Activated naive CD8-positive, alpha-beta T cell treated with anti-CD3 and anti-CD28 coated beads, Interleukin-2, amount 50 U/mL, for 16 hours (primary cell): ENCODE results near the gene TAF8.

Source experiments
- DNase-seq: peaks from one replicate; pipeline ENCODE4 v3.0.0-alpha.2; 2020; ENCODE audit warnings: low read depth, low spot score

Gene TAF8

DNA sequence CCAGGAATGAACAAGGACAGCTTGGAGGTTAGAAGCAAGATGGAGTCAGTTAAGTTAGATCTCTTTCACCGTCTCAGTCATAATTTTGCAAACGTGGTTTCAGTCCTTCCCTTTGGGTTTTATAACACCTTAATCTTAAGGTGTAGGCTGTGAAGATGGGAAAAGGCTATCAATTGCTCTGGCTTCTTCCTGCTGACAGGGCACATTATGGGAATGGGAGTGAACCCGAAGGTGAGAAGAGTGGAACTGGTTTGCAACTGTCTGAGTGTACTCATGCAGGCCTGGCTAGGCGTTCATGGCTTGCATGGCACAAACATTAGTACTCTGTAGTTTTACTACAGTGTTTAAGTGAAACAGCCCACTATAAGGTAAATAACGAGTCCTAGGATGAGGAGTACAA is 9.4 kb downstream of the TAF8 start:
- DNase-seq, result no peak

DNA sequence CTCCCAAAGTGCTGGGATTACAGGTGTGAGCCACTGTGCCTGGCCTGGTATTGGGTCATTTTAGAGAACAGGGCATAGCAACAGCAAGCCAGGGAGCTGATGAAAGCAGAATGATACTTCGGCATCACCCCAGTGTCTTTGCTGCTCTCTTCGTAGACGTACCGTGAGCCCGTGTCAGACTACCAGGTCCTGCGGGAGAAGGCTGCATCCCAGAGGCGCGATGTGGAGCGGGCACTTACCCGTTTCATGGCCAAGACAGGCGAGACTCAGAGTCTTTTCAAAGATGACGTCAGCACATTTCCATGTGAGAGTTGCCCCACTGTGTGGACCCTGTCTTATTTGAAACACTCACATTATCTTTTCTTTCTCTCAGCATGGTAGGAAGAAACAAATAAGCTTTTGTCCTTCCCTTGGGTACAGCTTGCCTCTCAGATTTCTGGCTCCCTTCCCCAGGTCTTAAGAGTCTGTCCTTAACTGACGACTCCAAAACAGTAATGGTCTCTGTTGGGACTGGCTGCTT is 15.9 kb downstream of the TAF8 start:
- DNase-seq, result no peak

DNA sequence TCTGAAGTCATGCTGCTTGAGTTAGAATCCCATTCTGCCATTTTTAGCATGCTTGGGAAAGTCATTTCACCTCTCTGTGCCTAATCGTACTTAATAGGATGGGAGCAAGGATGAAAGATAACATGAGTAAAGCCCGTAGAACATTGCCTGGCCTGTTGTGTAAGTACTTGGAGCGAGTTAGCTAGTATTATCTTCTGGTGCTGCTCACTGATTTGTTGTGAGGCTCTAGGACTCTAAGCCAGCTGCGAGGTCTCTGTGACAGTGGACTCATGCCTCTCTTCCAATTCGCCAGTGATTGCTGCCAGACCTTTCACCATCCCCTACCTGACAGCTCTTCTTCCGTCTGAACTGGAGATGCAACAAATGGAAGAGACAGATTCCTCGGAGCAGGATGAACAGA is 17.8 kb downstream of the TAF8 start:
- no peak for DNase-seq

DNA sequence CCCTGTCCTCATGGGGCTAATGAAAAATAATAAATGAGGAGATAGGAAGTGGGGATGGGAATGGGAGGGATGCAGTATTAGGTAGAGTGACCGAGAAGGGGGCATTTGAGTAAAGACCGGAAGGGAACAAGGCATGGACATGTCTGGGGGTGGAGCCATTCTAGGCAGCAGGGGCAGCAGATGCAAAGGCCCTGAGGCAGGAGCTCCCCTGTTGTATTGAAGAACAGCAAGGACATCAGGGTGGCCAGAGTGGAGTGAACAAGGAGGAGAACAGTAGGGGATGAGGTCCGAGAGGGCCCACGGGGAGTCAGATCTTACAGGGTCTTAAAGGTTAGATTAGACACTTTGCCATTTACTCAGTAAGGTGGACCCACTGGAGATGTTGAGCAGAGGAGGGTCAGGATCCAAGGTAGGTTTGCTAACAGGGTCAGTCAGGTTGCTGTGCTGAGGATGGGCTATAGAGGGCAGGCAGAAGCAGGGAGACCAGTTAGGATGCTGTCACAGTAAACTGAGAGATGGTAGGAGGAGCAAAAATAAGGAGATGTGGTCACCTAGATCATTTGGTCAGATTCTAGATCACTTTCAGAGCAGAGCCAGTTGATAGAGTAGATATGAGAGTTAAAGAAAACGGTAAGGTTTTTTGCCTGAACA is 18.7 kb downstream of the TAF8 start:
- DNase-seq, result no peak

DNA sequence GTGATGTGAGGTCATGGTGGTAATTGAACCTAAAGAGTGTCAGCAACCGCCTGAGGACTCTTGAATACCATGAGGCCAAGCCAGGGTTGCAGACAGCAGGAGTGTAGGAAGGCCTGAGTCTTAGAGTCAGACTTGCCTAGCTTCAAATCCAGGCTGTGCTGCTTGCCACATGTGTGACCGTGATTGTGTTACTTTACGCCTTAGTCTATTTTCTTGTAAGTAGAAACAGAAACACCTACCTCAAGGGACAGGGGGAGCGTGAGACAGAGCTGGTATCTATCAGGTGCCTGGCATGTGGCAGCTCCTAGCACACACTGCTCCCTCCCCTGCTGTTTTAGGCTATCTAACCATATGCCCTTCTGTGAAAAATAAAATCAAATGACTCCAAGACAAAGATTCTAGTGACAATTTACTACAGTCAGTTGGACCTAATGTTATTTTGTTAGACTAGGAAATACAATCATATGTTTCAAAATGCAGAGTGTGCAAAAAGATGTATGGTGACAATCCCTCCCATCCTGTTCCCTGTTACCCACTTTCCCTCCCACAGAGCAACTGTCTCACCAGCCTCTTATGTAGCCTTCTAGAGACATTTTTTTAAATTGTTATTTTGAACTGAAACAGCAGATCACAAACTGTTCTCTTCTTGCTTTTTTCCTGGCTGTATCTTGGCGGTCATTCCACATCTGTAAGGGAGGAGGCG is 21.7 kb downstream of the TAF8 start:
- no peak for DNase-seq

DNA sequence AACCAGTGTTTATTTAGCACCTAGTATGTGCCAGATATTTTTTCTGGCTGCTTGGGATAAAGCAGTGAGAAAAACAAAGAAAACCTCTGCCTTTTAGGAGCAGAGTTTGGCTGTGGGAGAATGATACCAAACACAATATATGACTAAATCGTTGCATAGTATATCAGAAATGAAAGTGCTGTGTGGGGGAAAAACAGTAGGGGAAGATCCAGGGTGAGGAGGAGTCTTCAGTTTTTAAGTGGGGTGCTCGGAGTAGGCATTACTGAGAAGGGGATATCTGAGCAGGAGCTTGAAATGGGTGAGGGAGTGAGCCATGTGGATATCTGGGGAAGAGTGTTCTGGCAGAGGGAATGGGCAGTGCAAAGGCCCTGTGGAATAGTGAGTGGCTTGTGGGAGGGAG is 23.0 kb downstream of the TAF8 start:
- no peak for DNase-seq

DNA sequence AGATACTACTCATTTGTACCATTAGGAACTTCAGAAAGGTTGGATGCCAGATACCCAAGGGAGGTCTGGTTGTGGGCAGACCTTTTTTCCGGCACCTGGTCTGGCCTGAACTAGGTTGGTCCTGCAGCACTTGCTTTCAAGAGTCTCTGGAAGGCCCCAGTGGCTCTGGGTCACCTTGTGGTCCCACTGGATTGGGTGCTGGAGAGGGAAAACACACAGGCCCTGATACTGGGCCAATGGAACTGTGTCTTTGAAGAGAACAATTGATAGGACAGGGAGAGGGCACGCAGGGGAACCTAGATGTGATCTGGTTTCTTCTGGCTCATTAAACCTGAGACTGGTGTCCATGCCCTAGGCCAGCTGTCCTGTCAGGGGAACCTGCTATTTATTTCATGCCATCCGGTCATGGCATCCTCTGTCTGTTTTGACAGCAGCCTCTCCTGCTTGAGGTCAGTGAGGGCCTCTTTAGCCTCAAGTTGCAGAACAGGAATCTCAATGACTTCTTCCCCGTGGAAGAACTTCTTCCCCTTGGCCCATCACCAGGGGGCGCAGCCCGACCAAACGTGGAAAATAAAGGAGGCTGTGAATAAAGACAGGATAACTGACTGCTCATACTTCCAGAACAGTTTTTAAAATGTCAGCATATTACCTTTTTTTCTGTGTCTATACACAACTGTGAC is 25.0 kb downstream of the TAF8 start:
- peak; percentile 43 for DNase-seq

DNA sequence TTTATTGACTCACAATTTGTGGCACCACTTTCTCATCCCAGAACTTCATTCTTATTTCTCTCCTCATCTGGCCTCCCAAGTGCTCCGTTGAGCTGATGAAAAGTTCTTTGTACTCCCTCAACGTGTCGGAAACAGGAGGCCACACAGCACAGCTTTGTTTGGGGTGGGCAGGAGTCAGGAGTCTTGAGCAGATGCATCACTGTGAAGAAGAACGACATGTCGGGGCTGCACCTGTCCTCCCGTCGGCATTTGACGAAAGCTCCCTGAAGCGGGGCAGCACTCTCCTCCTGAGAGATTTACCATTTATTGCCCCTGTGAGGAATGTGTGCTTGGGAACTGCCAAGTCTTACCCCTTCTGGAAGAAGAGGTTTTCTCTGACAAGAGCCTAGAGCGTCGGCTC is 28.1 kb downstream of the TAF8 start:
- no peak for DNase-seq

DNA sequence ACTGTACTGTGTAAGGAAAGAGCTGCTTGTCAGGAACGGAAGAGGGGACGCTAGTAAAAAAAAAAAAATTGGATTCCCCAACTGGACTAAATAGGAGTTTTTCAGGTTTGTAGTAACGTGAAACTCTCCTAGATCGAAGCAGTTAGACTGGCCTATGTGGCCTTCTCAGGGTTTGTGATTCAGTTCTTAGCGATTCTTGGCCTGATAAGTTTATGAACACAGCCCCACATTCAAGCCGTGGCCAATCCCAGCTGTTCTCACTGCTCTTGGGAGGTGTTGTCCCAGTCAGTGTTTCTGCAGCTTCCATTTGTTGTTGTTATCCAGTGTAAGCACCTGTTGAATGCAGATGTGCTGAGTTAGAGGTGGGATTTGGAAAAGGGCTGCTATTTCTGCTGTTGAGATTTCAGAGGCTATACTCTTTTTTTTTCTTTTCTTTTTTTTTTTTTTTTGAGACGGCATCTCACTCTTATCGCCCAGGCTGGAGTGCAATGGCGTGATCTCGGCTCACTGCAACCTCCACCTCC is 29.7 kb downstream of the TAF8 start:
- DNase-seq, result no peak

DNA sequence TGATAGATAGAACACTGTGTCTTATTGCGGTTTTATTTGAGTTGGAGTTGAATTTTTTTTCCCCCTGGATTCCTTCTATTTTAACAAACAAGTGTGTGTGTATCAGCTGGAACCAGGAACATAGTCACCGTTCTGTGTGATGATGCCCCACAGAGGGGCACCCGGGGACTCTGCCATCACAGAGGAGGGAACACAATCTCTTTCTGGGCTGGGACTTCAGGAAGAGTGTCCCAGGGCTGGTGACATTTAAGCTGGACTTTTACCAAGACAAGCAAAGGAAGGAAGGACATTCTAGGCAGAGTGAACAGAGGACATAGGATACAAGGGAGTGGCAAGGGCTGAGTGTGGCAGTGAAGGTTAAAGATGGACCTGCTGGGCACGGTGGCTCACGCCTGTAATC is 33.2 kb downstream of the TAF8 start:
- DNase-seq, result no peak

DNA sequence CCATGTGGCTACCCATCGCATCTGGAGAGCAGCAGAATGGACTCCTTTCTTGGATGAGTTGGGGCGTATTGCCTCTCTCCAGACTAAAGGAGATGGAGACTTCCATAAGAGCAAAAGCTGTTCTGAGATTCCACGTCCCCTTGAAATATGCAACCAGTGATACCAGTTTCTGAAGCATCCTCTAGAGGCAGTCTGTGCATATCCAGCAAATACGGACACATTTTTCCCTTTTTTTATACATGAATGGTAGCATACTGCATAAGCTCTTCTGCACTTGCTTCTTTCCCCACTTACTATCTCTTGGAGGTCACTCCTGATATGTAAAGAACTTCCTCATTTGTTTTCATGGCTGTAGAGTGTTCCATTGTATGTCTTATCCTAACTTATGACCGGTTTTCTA is 34.6 kb downstream of the TAF8 start:
- DNase-seq, result no peak

DNA sequence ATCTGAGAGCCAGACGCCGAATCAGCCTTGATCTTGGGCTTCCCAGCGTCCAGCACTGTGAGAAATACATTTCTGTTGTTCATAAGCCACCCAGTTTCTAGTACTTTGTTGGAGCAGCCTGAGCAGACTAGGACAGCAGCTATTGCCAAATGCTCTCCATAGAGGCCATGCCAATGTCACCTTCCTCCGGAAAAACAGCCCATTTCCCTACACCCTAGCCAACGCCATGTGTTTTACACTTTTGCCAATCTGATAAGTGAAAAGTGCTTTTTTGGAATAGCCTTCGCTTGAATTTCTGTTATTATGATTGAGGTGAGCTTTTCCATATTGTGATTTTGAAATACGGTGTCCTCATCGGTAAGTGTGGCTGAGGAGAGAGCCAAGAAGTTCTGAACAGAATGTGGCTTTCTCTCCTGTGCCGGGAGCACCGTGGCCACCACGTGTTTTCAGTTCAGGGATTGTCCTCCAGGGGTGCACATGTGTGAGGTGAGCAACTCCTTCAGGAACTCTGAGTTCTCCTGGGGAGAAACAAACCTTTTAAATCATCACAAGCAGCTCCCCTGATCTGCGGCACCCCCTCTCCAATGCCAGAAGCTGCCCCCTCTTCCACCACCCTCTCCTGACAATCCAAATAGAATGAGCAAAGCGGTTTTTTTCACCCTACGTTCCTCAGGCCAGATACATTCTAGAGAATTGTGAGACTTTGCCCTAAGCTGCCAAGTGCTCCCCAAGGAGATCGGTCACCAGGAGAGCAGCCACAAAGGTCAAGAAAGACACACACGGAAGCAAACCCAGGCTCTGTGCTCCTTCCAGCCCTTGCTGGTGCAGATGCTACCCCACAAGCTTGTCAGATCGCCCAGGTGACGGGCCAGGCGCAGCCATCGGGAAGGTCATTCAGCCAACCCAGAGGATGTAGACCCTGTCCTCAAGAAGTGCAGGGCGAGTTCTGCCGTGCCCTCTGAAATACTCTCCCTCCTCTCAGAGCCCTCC is 36.0 kb downstream of the TAF8 start:
- DNase-seq, result no peak

DNA sequence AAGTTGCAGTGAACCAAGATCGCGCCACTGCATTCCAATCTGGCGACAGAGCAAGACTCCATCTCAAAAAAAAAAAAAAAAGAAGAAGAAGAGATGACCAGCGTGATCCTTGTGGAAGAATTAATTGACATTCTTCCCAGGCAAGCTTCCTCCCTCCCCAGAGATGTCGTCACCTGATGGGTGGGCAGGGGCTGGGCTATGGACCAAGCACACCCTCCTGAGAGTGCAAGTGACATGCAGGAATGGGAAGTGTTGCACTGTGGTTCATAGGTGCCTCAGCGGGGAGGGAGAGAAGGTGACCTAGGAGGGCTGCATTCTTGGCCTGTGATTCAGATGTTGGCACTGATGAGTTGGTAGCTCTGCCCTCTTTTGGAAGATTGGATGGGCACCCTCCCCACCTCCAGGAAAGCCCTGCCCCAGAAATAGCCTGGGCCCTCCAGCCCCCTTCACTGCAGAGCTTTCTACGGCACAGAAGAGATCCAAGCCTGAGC is 37.8 kb downstream of the TAF8 start:
- DNase-seq, result no peak

DNA sequence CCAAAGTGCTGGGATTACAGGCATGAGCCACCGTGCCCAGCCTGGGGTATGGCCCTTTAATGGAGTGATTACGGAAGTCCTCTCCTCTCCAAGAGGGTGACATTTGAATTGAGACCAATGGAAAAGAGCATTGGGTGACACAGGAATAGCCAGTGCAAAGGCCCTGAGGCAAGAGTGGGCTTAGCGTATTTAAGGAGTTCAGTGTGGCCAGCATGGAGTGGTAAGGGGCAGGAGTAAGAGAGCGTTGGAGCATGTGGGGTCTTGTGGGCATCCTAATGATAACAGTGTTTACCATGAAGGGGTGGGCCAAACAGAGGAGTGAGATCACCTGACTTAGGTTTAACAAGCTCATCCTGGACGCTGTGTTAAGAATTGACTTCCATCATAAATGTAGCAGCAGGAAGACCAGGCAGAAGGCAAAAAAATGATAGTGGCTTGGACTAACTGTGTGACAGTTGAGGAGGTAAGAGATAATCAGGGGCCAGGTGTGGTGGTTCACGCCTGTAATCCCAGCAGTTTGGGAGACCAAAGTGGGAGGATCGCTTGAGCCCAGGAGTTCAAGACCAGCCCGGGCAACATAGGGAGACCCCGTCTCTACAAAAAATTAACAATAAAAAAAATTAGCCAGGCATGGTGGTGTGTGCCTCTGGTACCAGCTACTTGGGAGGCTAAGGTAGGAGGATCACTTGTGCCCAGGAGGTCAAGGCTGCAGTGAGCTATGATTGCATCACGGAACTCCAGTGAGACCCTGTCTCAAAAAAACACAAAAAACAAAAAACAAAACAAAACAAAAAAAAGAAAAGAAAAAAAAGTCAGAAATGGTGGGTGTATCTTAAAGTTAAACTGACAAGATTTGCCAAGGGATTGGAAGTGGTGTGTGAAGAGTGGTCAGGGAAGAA is 40.7 kb downstream of the TAF8 start:
- no peak for DNase-seq

DNA sequence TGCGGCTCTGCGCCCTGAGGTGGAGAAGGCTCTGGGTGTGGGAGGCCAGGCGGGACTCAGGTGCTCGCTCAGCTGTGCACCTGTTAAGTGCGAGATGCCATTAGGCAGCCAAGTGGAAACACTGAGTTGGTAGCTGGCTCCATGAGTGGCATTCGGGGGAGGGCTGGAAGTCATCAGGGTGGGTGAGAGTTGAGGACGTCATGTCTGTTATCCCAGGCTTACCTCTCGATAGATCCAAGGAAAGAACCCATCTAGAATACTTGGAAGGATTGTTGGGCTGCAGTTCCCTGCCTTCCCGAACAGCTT is 41.3 kb downstream of the TAF8 start:
- no peak for DNase-seq

DNA sequence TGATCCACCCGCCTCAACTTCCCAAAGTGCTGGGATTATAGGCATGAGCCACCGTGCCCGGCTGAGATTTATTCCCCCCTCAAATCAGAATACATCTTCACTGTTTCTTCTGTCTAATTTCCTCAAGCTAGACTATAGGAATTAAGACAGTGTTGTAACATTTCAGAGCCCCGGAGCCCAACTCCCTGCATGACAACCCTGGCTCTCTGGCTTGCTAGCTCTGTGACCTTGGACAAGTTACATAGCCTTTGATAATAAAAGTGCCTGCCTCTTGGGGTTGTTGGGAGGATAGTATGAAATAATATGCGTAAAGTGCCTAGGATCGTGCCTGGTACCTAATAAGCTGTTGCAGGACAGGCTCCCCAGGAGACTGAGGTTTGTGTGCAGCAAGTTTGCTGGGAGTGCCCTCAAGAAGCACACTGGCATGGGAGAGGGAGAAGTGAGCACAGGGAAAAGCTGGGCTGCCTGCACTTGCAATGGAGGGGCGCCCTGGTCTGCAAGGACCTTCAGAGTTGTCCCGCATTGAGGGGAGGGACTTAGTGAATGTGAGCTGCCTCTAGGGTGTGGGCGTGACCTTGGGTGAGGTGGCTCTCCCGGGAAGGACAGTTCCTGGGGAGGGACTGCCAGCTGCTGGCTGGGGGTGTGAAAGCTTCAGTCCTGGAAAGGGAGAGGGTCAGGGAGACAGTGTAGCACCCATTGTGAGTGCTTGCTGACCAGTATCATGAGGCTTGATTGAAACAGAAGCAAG is 43.4 kb downstream of the TAF8 start:
- no peak for DNase-seq

DNA sequence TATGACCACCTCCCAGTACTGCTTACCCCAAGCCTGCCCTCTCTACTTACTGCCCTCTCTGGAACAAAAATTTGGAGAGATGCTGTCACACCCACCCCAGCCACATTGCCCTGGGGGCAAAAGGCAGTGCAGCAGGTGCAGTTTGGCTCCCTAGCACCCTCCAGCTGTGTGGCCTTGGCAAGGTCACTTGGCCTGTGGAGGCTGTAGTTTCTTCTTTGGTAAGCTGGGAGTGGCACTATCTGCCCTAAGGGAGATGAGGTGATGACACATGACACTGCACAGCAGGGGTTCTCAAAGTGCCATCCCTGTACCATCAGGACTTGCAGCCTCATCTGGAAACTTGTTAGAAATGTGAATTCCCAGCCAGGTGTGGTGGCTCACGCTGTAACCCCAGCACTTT is 44.8 kb downstream of the TAF8 start:
- DNase-seq, result no peak

DNA sequence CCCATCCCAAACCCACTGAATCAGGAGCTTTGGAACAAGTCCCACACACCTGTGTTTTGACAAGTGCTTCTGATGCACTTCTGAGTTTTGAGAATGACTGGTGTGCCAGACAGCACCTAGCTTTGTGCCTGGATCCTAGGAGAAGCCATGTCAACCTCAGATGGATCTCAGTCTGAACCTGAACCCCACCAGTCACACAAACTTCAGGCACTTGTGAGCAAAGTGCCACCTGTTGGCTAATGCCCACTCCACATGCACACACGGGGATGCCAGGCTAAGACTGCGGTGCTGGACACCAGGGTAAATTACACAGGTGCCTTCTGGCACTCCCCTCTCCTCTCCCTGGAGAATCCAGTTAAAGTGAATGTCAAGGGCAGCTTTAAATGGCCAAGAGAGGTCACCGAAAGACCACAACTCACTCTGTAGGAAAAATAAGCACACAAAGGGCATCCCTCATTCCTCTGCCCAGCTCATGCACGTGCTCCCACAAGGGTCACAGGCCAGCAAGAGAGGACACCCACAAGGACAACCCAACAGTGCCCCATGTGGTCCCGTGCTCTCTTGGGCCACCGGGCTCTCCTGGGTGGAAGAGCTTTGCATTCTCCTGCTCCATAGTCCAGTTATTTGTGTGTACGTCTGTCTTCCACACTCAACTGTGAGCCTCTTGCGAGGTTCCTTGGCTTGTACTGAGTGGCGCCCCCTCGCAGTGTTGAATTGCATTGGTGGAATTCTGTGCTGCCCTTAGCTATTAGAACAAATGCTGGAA is 45.6 kb downstream of the TAF8 start:
- DNase-seq, result no peak
